Nephron progenitor cell (in vitro differentiated cells): Measurements from ENCODE around the gene BRICD5.

Experiments
- DNase-seq: peaks from one replicate; pipeline ENCODE4 v3.0.0; 2021
- H3K27ac Mint-ChIP-seq: 2 replicates; pipeline ENCODE4 v1.8.0; 2021; ENCODE audit warnings: mild to moderate bottlenecking, moderate library complexity, mixed read lengths
- H3K27me3 Mint-ChIP-seq: 2 replicates; pipeline ENCODE4 v1.8.0; 2021; ENCODE audit warnings: mild to moderate bottlenecking, low read depth, mixed read lengths; ENCODE audit not compliant: poor library complexity
- H3K36me3 Mint-ChIP-seq: 2 replicates; pipeline ENCODE4 v1.8.0; 2021; ENCODE audit warnings: low read depth, mixed read lengths
- H3K4me1 Mint-ChIP-seq: 2 replicates; pipeline ENCODE4 v1.8.0; 2021; ENCODE audit warnings: mixed read lengths
- H3K4me3 Mint-ChIP-seq: 2 replicates; pipeline ENCODE4 v1.8.0; 2021; ENCODE audit warnings: mild to moderate bottlenecking, moderate library complexity, mixed read lengths
- H3K9me3 Mint-ChIP-seq: 2 replicates; pipeline ENCODE4 v1.8.0; 2021; ENCODE audit warnings: mild to moderate bottlenecking, moderate library complexity, mixed read lengths
- TF ChIP-seq, protein P1 (sequence below): fragments of 200-600 bp; sonication (generic); IDR thresholded peaks from 2 replicates; pipeline ENCODE4 v1.5.0; 2021; ENCODE audit warnings: antibody characterized with exemption

Gene BRICD5

DNA sequence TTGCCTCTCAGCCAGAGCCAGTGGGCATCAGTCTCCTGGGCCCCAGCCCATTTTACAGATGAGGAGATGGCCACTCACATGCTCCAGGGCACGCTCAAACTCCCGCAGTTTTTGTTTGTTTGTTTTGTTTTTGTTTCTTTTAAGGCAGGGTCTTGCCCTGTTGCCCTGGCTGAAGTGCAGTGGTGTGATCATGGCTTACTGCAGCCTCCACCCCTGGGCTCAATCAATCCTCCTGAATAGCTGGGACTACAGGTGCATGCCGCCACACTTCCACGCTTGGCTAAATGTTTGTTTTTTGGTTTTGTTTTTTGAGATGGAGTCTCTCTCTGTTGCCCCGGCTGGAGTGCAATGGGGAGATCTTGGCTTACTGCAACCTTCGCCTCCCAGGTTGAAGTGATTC is 16.3 kb upstream of the BRICD5 start:
- Mint-ChIP-seq H3K4me1 (peaks cover 24% of the 10 kb centered on the region), H3K9me3 (no peaks in the 10 kb centered on the region), H3K4me3 (no peak overlapping the region), H3K36me3 (peaks cover 5% of the 10 kb centered on the region), H3K27ac (no peak overlapping the region), H3K27me3 (peaks cover 2% of the 10 kb centered on the region)
- DNase-seq = no peak
- TF ChIP-seq, protein P1, sequence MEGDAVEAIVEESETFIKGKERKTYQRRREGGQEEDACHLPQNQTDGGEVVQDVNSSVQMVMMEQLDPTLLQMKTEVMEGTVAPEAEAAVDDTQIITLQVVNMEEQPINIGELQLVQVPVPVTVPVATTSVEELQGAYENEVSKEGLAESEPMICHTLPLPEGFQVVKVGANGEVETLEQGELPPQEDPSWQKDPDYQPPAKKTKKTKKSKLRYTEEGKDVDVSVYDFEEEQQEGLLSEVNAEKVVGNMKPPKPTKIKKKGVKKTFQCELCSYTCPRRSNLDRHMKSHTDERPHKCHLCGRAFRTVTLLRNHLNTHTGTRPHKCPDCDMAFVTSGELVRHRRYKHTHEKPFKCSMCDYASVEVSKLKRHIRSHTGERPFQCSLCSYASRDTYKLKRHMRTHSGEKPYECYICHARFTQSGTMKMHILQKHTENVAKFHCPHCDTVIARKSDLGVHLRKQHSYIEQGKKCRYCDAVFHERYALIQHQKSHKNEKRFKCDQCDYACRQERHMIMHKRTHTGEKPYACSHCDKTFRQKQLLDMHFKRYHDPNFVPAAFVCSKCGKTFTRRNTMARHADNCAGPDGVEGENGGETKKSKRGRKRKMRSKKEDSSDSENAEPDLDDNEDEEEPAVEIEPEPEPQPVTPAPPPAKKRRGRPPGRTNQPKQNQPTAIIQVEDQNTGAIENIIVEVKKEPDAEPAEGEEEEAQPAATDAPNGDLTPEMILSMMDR = no peak

- no peak overlapping the region for H3K4me3 Mint-ChIP-seq
- TF ChIP-seq, protein P1 = no peak
- no peak for DNase-seq
- H3K4me1 Mint-ChIP-seq = peaks cover 24% of the 10 kb centered on the region
- H3K9me3 Mint-ChIP-seq = no peaks in the 10 kb centered on the region
- H3K36me3 Mint-ChIP-seq = peaks cover 5% of the 10 kb centered on the region
- peaks cover 2% of the 10 kb centered on the region for H3K27me3 Mint-ChIP-seq
- H3K27ac Mint-ChIP-seq = peak overlapping the region; percentile 66
Observed at GRCh38 chr16:2226245-2226793, 15.7 kb upstream of the BRICD5 start.

DNA sequence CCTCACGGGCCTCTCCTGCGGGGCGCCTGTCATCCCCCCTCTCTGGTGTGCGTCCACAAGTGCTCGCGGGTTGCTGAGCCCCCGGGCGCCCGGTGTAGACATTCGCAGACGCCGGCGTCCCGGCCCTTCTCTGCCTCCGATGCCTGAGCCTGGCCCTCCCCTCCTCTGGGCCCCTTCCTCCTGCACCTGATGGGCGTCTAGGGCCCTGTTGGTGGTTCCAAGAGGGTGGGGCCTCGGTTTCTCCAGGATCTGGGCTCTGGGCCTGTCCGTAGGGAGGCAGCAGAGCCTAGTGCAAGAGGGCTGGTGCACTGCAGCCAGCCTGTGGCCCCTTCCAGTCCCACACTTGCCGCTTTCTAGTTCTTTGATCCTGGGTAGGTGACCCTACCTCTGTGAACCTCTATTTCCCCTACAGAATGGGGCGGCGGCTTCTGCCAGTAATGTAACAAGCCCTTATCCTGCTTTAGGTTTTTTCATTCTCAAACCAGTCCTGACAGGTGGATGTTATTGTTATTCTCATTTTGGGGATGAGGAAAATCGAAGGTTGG is 13.4 kb upstream of the BRICD5 start:
- Mint-ChIP-seq H3K4me3 (peak overlapping the region; percentile 85), H3K27ac (no peak overlapping the region), H3K9me3 (no peaks in the 10 kb centered on the region), H3K36me3 (peaks cover 5% of the 10 kb centered on the region), H3K27me3 (peaks cover 2% of the 10 kb centered on the region), H3K4me1 (peaks cover 24% of the 10 kb centered on the region)
- TF ChIP-seq, protein P1 = no peak
- peak; percentile 46 for DNase-seq

- Mint-ChIP-seq H3K27me3 (peaks cover 2% of the 10 kb centered on the region), H3K9me3 (no peaks in the 10 kb centered on the region), H3K4me1 (peaks cover 24% of the 10 kb centered on the region), H3K4me3 (peak within 1 kb of the TSS; percentile 85), H3K36me3 (peaks cover 5% of the 10 kb centered on the region), H3K27ac (no peak within 1 kb of the TSS)
- TF ChIP-seq, protein P1 = no peak
- DNase-seq = peak; percentile 100
Observed at GRCh38 chr16:2223221-2223941, 12.7 kb upstream of the BRICD5 start, which contains the start of gene E4F1. Gene E4F1, plus strand, starts transcription at chr16:2223591. Its CDS starts 23 bp downstream, at chr16:2223614.

- no peaks in the 10 kb centered on the region for H3K9me3 Mint-ChIP-seq
- DNase-seq = no peak
- TF ChIP-seq, protein P1 = no peak
- no peaks in the 10 kb centered on the region for H3K36me3 Mint-ChIP-seq
- H3K4me3 Mint-ChIP-seq = peak overlapping the region; percentile 88
- H3K27me3 Mint-ChIP-seq = no peaks in the 10 kb centered on the region
- peaks cover 27% of the 10 kb centered on the region for H3K4me1 Mint-ChIP-seq
- H3K27ac Mint-ChIP-seq = no peak overlapping the region
Observed at GRCh38 chr16:2216330-2216729, 5.7 kb upstream of the BRICD5 start.

DNA sequence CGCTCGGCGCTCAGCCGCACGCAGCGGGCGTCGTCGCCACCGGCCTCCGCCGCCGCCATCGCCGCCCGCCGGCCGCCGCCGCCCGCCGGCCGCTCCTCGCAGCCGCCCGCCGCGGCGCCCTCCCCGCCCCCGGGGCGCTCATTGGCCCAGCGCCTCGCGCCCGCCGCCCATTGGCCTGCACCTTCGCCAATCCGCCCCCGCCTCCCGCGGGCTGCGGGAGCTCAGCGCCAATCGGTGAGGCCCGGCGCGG is 4.0 kb upstream of the BRICD5 start, which contains the start of gene PGP:
Gene PGP, minus strand, starts transcription at position 122 of the 250 bp plus-strand sequence. Its CDS starts 63 bp downstream, at position 59.
- DNase-seq = no peak
- H3K27ac Mint-ChIP-seq = peak within 1 kb of the TSS; percentile 99
- no peaks in the 10 kb centered on the region for H3K27me3 Mint-ChIP-seq
- peaks cover 36% of the 10 kb centered on the region for H3K4me1 Mint-ChIP-seq
- H3K36me3 Mint-ChIP-seq = no peaks in the 10 kb centered on the region
- TF ChIP-seq, protein P1 = no peak
- H3K9me3 Mint-ChIP-seq = no peaks in the 10 kb centered on the region
- H3K4me3 Mint-ChIP-seq = peak within 1 kb of the TSS; percentile 88
